HG02798 (cell line): ENCODE results near the gene SLC43A3.
"Not testable (repeated sequence)": the region's sequence is repeated elsewhere in the genome, so short reads cannot be mapped to it uniquely, and the experiment has no call there.

ENCODE experiments used
- ATAC-seq: cut with Tn5 transposase; IDR thresholded peaks from one replicate; pipeline ENCODE4 v1.9.1; 2021; ENCODE audit warnings: mild to moderate bottlenecking; ENCODE audit not compliant: unreplicated experiment, poor library complexity

Gene SLC43A3

DNA sequence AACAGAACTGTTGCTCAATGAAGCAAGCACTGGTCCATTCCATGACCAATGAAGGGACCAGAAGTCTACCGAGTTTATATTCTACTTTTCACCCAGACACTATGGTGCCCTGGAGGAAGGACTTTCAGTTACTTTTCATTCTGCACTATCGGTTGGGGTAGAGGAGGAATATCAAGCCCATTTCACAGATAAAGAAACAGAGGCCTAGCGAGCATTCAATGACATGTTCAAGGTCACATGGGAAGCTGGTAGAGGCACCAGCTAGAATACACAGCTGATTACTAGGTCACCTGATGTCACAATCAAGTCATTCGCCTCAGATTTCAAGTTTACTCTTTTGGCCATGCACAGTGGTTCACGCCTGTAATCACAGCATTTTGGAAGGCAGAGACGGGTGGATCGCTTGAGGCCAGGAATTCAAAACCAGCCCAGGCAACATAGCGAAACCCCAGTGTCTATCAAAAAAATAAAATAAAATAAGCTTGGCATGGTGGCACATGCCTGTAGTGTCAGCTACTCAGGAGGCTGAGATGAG, 18.9 kb downstream of the SLC43A3 start:
- no peak for ATAC-seq

DNA sequence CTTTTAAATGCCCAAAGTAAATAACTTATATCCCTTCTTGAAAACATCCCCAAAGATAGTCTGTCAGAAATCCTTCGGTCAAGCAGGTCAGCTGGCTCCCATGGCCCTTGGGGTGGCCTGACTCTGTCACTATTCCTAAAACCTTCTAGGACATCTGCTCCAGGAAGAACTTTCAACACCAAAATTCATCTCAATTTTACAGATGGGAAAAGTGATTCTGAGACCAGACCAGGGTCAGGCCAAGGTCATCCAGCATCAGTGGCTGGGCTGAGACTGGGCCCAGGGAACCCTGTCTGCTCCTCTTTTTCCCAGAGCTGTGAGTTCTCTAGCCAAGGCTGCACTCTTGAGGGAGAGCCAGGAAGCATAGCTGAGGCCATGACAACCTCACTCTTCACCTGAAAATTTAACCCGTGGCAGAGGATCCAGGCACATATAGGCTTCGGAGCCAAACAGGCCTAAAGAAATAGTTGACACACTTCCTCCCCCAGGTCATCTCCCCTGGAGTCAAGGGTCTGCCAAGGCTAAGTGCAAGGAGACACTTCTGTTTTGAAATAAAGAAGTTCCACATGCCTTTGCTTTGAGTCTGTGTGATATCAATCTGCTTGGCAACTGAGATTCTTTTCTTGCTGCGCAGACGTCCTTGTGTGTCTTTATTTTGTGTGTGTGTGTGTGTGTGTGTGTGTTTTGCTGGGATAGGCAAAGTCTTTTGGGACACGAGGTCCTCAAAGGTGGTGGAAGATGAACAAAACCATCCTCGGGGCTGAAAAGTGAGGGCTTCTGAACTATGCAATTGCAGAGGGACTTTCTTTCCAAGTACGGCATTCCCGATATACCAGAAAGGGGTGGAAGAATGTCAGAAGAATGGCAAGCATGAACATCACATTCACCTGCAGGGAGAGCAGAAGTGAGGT, 19.7 kb downstream of the SLC43A3 start:
- no peak for ATAC-seq

DNA sequence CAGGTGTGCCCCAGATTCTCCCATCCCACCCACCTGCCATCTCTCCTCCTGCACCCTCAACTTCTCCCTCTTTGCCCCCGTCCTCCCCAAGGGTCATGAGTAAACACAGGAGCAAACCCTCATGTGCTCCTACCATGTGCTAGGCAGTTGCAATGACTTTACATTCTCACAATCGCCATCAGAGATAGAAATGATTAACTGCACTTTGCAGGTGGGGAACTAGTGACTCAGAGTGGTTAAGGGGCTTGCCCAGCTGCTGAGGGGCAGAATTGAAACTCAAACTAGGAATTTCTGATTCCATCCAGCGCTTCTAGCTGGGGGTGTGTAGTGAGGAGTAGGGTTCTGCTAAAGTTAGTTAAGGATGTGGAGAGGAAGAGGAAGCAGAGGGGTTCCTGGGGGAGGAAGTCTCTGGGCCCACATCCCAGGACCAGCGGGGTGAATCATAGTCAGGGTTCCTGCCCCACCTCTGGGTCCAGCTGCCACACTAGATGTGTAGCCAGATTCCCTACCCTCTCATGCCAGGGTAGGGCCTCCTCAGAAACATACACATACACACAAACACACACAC, 20.5 kb downstream of the SLC43A3 start:
- ATAC-seq, result peak; percentile 90

DNA sequence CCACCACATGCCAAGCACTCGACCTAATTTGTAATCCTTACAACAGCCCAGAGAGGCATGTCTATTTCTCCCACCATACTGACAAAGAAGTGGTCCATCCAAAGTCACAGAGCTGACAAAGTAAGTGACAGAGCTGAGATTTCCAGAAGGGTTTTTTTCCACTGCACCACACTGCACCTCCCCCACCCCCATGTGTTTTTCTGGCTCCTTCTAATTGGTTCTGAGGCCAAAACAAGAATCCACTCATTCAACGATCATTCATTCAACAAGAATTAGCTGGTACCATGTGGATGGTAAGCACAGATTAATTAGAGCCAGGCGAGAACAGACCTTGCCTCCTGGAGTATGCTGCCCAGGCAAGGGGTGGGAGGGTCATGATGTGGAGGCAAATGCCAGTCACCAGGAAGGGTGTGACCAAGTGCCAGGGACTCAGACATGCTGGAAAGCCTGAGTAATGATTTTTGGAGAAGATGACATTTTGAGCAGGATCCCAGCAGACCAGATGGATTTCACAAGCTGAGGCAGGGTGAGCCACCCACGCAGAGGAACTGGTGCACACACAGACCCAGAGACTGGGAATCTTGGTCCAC, 21.6 kb downstream of the SLC43A3 start:
- ATAC-seq, result no peak

DNA sequence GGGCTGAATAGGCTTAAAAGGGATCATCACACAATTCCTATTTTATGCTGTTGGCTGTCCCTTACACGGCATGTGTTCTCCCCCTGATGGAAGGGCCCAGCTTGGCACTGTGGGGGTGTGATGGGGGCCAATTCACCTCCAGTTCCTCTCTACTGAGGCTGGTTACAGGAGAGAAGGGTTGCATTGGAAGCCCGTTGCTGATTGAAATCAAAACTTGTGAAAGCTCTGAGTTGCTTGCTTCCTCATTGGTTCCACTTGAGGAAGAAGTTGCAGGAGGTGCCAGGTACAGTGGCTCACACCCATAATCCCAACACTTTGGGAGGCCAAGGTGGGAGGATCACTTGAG, 23.1 kb downstream of the SLC43A3 start:
- ATAC-seq, result no peak

DNA sequence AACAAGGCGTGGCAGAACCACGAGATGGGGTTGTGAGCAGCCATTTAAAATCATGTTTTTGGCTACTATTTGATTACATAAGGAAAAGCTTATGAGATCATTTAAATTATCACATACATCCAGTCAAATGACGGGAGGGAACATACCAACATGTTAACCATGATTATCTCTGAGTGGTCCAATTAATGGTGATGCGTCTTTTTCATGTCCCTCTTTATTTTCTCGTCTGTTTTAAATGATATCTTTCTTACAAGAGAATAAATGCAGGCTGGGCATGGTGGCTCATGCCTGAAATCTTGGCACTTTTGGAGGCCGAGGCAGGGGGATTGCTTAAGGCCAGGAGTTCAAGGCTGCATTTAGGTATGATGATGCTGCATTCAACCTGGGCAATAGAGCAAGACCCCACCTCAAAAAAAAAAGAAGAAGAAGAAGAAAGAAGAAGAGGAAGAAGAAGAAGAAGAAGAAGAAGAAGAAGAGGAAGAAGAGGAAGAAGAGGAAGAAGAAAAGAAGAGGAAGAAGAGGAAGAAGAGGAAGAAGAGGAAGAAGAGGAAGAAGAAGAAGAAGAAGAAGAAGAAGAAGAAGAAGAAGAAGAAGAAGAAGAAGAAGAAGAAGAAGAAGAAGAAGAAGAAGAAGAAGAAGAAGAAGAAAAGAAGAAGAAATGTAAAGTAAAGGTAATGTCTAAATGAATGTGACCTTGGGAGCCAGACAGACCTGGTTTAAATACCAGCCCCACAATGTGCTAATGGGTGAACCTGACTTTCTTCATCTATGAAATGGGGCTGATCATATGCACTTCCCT, 23.7 kb downstream of the SLC43A3 start:
- not testable (repeated sequence) for ATAC-seq

DNA sequence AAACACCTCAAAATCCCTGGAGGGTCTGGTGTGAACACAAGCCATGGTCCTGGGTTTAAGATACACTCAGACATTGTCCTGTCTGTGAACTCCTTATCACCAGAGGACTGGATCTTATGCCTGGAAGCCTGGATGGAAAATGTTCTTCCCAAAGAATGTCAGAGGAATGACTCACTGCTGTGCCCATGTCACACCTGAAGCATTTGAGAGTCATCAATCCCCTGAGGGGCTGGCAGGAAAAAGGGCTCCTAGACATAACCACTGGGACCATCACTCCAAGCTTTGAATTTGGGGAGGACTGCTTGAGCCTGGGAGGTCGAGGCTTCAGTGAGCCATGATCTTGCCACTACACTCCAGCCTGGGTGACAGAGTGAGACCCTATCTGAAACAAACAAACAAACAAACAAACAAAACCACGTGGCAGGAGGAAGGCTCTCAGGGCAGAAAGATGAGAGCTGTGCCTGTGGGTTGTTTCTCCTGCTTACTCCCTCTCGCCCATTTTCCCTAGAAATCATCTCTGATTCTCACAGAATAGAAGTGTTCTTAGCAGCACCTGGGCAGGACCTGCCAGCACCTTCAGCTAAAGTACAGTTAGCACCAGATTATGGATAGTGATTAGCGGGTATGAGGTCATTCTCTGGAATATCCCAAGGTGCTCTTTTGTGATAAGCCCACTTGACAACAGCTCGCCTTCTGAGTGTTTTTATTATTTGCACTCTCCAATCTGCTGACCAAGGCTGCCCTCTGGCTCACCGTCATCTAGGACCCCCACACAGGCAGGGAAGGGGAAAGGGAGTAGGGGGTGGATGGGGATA, 24.5 kb downstream of the SLC43A3 start:
- no peak for ATAC-seq

DNA sequence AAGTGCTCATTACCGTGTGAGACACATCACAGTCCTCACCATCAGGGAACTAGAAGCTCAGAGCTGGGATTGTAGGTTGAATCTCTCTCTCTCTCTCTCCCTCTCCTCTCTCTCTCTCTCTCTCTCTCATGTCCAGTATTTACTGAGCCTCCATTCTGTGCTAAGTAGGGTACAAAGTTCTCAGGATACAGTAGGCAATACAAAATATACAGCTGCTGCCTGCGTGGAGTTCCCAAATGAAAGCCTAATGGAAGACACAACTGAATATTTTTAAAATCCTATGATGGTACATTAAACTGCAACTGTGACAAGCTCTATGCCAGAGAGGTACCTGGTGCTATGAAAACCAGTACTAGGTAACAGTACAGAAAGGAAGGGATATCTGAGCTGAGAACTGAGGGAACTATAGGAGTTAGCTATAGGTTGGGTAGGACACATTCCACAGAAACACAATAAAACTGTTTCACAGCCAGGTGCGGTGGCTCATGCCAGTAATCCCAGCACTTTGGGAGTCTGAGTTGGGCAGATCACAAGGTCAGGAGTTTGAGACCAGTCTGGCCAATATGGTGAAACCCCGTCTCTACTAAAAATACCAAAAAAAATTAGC, 26.8 kb downstream of the SLC43A3 start:
- no peak for ATAC-seq

DNA sequence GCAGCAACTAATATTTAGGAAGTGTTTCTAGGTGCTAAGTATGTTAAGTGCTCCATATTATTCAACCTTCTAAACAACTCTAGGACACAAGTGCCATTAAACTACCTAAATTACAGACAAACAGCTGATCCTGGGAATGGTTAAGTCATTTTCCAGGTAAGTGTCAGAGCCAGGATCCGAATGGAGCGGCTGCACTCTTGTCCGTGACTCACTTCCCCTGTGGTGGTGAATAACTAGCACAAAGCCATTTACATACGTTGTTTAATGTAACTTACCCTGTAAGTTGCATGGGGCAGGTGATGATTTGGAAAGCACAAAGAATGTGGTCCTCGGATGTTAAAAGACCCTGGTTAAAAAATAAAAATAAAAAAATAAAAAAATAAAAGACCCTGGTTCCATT, 27.7 kb downstream of the SLC43A3 start:
- no peak for ATAC-seq

DNA sequence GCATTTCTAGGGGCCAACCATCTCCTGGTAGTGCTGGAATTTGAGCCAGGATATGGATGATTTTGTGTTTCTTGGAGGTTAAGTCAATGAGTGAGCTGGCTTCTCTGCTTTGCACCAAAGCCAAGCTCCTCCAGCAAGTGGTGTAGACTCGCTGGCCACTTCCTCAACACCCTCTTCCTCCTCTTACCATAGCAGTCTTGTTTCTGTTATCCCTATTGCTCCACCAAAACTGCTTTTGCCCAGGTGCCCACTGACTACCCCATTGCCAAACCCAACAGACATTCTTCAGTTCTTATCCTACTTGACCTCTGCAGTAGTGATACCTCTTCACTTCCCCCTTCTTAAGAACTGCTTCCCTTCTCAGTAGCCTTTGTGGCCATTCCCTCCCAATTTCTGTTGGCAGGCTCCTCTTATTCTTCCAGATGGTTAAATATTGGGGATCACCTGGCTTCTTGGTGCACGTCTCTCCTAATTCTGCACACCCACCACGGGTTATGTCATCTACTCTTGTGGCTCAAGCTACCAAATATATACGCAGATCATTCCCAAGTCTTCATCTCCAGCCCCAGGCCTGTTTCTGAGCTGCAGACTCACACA, 29.4 kb downstream of the SLC43A3 start:
- no peak for ATAC-seq

DNA sequence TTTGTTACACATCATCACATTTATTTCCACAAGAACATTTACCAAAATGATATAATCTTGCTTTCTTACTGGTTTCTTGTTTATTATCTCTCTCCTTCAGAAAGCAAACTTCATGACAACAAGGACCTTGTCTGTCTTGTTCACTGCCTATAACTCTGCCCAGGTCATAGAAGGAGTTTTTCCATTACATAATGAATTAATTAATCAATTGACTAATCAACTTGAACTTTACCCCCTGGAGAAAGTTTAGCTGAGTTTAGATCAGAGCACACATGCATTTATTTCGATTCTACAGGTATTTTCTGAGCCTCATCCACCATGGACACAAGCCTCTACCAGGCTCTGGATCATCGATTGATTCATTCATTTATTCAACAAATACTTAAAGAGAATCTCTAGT, 30.2 kb downstream of the SLC43A3 start:
- no peak for ATAC-seq

DNA sequence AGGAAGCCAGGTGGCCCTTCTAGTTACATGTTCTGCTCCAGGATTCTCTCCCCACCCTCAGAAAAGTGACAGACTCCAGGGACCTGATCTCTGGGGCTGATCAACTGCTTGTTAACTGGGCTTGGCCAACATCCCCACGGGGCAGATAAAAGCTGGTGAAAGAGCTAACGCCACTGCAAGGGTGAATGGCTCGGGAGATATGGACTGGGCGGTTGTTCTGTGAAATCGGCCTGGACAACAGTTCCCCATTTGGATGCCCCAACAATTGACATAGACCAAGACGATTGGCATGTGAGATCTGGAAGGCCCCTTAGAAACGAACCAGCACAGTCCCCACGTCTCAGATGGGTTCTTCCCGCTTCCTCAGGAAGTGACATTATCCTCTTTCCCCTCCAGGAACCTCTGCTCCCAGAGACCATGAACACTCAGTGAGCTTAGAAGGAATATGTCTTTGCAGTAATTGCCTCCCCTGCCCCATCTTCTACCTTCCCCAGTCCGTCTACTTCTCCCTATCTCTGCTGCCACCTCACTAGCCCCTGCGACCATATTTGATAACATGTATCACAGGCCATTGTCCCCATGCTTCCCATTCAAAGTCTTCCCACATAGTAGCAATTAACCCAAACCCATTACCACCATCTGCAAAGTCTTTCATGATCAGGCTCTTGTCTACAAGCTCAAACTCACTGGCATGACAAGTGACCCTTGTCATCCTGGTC, 30.9 kb downstream of the SLC43A3 start:
- ATAC-seq, result no peak

DNA sequence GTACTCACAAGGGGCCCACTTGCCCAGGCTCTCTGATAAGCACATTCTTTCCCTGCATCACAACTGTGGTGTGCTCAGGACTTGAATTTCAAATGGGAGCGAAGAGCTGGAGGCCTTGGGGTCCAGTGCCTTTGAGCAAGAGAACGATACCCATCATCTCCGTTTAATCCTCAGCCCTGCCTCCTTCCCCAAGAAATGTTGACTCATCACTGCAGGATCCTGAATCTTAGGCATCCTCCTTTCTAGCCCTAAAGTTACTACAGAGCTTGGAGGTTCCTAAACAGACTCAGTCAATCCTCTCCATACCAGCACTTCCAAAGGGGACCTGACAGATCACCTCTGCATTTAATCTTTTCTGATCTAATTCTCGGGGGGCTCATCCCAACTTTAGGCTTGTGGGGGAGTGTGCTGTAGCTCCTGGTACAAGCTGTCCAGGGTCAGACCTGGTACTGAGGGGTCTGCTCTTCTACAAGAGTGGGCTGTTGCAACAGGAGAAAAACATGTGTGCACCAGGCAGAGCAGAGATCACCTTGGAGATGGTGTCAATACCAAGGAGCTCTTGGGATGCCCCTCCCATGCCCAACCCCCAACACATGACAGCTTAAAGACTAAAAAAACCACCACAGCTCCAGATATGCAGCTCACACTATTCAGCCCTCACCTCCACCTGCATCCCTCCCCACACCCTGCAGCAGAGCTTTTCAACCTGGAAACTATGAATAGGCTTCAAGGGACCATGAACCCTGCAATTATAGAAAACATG, 32.5 kb downstream of the SLC43A3 start:
- ATAC-seq, result no peak

DNA sequence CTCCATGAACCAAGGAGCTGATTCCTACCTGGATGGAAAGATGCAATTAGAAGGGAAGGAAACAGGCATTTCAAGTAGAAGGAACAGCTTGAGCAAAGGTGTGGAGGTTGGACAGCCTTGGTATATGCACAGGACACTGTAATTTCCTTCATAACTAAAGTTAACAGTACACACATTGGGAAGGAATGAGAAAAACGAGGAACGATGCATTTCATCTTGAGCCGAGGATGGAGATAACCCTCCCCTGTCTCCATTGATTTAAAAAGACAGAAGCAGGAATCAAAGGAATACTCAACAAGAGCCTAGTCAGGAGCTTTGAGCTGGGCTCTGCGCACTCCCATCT, 34.2 kb downstream of the SLC43A3 start:
- no peak for ATAC-seq

DNA sequence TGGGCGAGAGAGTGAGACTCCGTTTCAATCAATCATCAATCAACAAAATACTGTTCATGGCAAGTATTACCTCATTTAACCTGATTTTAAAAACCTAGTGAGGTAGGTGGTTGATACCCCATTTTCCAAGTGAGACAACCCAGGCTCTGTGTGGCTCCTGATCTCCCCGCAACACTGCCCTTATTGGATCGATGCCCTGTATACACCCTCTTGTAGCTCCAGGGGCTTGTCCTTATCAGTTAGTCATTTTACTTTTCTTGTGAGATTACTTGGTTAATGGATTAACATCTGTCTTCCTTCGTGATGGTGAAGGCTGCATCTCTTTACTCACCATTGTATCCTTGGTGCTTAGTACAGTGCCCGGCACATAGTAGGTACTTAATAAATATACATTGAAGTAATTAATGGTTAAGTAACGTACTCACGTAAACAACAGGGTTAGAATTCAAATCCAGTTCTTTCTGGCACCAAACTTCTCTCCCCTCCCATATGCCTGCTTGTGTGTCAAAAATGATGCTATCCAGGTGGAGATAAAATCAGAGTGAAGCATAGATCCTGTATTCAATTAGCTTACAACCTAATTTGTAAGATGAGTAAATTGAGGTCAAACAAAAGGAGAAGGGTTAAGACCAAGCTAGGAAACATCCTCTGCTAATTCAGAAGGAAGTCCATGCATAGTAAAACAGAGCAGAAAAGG, 34.7 kb downstream of the SLC43A3 start:
- no peak for ATAC-seq

DNA sequence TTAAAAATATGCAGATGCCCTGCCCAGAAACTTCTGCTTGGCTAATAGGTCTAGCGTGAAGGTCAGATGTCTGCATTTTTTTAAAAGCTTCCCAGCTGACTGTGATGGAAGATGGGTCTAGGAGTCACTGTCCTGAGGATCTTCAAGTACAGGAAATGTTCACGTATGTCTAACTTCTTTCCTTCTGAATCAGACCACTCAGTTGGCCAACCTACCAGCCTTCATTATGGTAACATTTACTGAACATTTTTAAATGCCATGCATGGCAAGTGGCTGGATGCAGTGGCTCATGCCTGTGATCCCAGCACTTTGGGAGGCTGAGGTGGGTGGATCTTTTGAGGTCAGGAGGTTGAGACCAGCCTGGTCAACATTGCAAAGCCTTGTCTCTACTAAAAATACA, 35.4 kb downstream of the SLC43A3 start:
- no peak for ATAC-seq

DNA sequence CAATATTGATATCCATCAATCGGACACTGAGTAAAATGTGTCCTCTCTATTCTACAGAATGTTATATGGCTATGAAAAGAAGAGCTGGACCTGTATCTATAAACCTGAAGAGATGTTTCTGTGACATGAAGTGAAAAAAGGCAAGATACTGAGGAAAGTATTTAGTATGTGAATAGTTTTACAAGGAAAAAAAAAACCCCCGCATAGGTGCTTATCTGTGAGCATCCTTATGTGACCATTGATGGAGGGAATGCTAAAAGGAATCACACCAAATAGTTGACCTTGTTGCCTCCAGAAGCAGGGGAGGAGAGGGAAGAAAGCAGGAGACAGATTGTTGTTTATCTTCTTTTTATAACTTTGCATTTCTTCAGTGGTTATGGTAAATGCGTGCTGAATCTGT, 35.8 kb downstream of the SLC43A3 start:
- no peak for ATAC-seq
